ENCODE data around the gene DSEL.

Gene DSEL

GRCh38 chr18:67516539-67517443, at the start of gene DSEL:
TSS of gene DSEL (minus strand) at chr18:67516720. CDS start at chr18:67514608, 2,112 bp downstream.
- H3K4me1 ChIP-seq (ENCODE audit: control insufficient read depth, insufficient read depth, low read length), result peaks cover 15% of the 10 kb centered on the region
- peak within 1 kb of the TSS; percentile 66 for H3K9ac ChIP-seq (ENCODE audit: low read depth, low read length)
- H3K4me3 ChIP-seq (ENCODE audit: low read depth, low read length), result peak within 1 kb of the TSS; percentile 91
- H3K27me3 ChIP-seq (ENCODE audit: control insufficient read depth, insufficient read depth, low read length), result peaks cover 5% of the 10 kb centered on the region; the same call in 1 of the 2 replicates
- peak within 1 kb of the TSS; percentile 56 for H3K27ac ChIP-seq (ENCODE audit: low read depth, low read length)
- H3K36me3 ChIP-seq (ENCODE audit: control insufficient read depth, insufficient read depth, low read length), result peaks cover 12% of the 10 kb centered on the region
- H3K9me3 ChIP-seq (ENCODE audit: control insufficient read depth, insufficient read depth, low read length), result no peaks in the 10 kb centered on the region

- Histone ChIP-seq H3K4me3 (ENCODE audit: low read depth, low read length) (no peak overlapping the region), H3K27me3 (ENCODE audit: control insufficient read depth, insufficient read depth, low read length) (no peaks in the 10 kb centered on the region), H3K9me3 (ENCODE audit: control insufficient read depth, insufficient read depth, low read length) (no peaks in the 10 kb centered on the region), H3K27ac (ENCODE audit: low read depth, low read length) (no peak overlapping the region), H3K36me3 (ENCODE audit: control insufficient read depth, insufficient read depth, low read length) (no peaks in the 10 kb centered on the region), H3K9ac (ENCODE audit: low read depth, low read length) (no peak overlapping the region), H3K4me1 (ENCODE audit: control insufficient read depth, insufficient read depth, low read length) (no peaks in the 10 kb centered on the region)
These were observed 36.9 kb upstream of the DSEL start for GRCh38 chr18:67553437-67553836.

- Histone ChIP-seq H3K36me3 (ENCODE audit: control insufficient read depth, insufficient read depth, low read length) (no peaks in the 10 kb centered on the region), H3K9me3 (ENCODE audit: control insufficient read depth, insufficient read depth, low read length) (no peaks in the 10 kb centered on the region)
These were observed 34.5 kb upstream of the DSEL start for GRCh38 chr18:67550872-67551520.

GRCh38 chr18:67549946-67550345, 33.4 kb upstream of the DSEL start:
- Histone ChIP-seq H3K9ac (ENCODE audit: low read depth, low read length) (no peak overlapping the region), H3K36me3 (ENCODE audit: control insufficient read depth, insufficient read depth, low read length) (no peaks in the 10 kb centered on the region), H3K27me3 (ENCODE audit: control insufficient read depth, insufficient read depth, low read length) (no peaks in the 10 kb centered on the region), H3K9me3 (ENCODE audit: control insufficient read depth, insufficient read depth, low read length) (no peaks in the 10 kb centered on the region), H3K4me3 (ENCODE audit: low read depth, low read length) (no peak overlapping the region), H3K4me1 (ENCODE audit: control insufficient read depth, insufficient read depth, low read length) (no peaks in the 10 kb centered on the region), H3K27ac (ENCODE audit: low read depth, low read length) (no peak overlapping the region)

More at GRCh38 chr18:67550872-67551520, 34.5 kb upstream of the DSEL start:
- no peak overlapping the region for H3K4me3 ChIP-seq (ENCODE audit: low read depth, low read length)
- no peaks in the 10 kb centered on the region for H3K4me1 ChIP-seq (ENCODE audit: control insufficient read depth, insufficient read depth, low read length)
- H3K9ac ChIP-seq (ENCODE audit: low read depth, low read length), result no peak overlapping the region
- H3K27ac ChIP-seq (ENCODE audit: low read depth, low read length), result no peak overlapping the region
- H3K27me3 ChIP-seq (ENCODE audit: control insufficient read depth, insufficient read depth, low read length), result no peaks in the 10 kb centered on the region

- no peaks in the 10 kb centered on the region for H3K9me3 ChIP-seq (ENCODE audit: control insufficient read depth, insufficient read depth, low read length)
- H3K4me3 ChIP-seq (ENCODE audit: low read depth, low read length), result no peak overlapping the region
- H3K9ac ChIP-seq (ENCODE audit: low read depth, low read length), result no peak overlapping the region
- H3K36me3 ChIP-seq (ENCODE audit: control insufficient read depth, insufficient read depth, low read length), result no peaks in the 10 kb centered on the region
- no peaks in the 10 kb centered on the region for H3K27me3 ChIP-seq (ENCODE audit: control insufficient read depth, insufficient read depth, low read length)
- no peaks in the 10 kb centered on the region for H3K4me1 ChIP-seq (ENCODE audit: control insufficient read depth, insufficient read depth, low read length)
- no peak overlapping the region for H3K27ac ChIP-seq (ENCODE audit: low read depth, low read length)
These were observed 29.2 kb upstream of the DSEL start for GRCh38 chr18:67545681-67546080.

- Histone ChIP-seq H3K4me3 (ENCODE audit: low read depth, low read length) (no peak overlapping the region), H3K36me3 (ENCODE audit: control insufficient read depth, insufficient read depth, low read length) (no peaks in the 10 kb centered on the region), H3K27ac (ENCODE audit: low read depth, low read length) (no peak overlapping the region), H3K9ac (ENCODE audit: low read depth, low read length) (no peak overlapping the region), H3K9me3 (ENCODE audit: control insufficient read depth, insufficient read depth, low read length) (no peaks in the 10 kb centered on the region), H3K4me1 (ENCODE audit: control insufficient read depth, insufficient read depth, low read length) (0 out of 2 replicates have a peak, but pooled peaks cover 2% of the 10 kb centered on the region), H3K27me3 (ENCODE audit: control insufficient read depth, insufficient read depth, low read length) (no peaks in the 10 kb centered on the region)
These were observed 24.0 kb upstream of the DSEL start for GRCh38 chr18:67540559-67540958.

- no peak overlapping the region for H3K27ac ChIP-seq (ENCODE audit: low read depth, low read length)
- H3K36me3 ChIP-seq (ENCODE audit: control insufficient read depth, insufficient read depth, low read length), result no peaks in the 10 kb centered on the region
- H3K4me1 ChIP-seq (ENCODE audit: control insufficient read depth, insufficient read depth, low read length), result no peaks in the 10 kb centered on the region
- no peak overlapping the region for H3K4me3 ChIP-seq (ENCODE audit: low read depth, low read length)
- no peaks in the 10 kb centered on the region for H3K9me3 ChIP-seq (ENCODE audit: control insufficient read depth, insufficient read depth, low read length)
- H3K9ac ChIP-seq (ENCODE audit: low read depth, low read length), result no peak overlapping the region
- H3K27me3 ChIP-seq (ENCODE audit: control insufficient read depth, insufficient read depth, low read length), result no peaks in the 10 kb centered on the region
These were observed 15.4 kb upstream of the DSEL start for GRCh38 chr18:67531929-67532328.

GRCh38 chr18:67525328-67526099, 9.0 kb upstream of the DSEL start:
- Histone ChIP-seq H3K27me3 (ENCODE audit: control insufficient read depth, insufficient read depth, low read length) (no peaks in the 10 kb centered on the region), H3K27ac (ENCODE audit: low read depth, low read length) (peak overlapping the region; percentile 70)

GRCh38 chr18:67520351-67520921, 3.9 kb upstream of the DSEL start:
- no peaks in the 10 kb centered on the region; the same call in 1 of the 2 replicates for H3K27me3 ChIP-seq (ENCODE audit: control insufficient read depth, insufficient read depth, low read length)
- H3K9me3 ChIP-seq (ENCODE audit: control insufficient read depth, insufficient read depth, low read length), result no peaks in the 10 kb centered on the region
- no peak overlapping the region for H3K4me3 ChIP-seq (ENCODE audit: low read depth, low read length)
- H3K9ac ChIP-seq (ENCODE audit: low read depth, low read length), result no peak overlapping the region
- H3K27ac ChIP-seq (ENCODE audit: low read depth, low read length), result no peak overlapping the region
- no peaks in the 10 kb centered on the region for H3K36me3 ChIP-seq (ENCODE audit: control insufficient read depth, insufficient read depth, low read length)
- peaks cover 22% of the 10 kb centered on the region for H3K4me1 ChIP-seq (ENCODE audit: control insufficient read depth, insufficient read depth, low read length)

More at GRCh38 chr18:67525328-67526099, 9.0 kb upstream of the DSEL start:
- Histone ChIP-seq H3K9me3 (ENCODE audit: control insufficient read depth, insufficient read depth, low read length) (no peaks in the 10 kb centered on the region), H3K9ac (ENCODE audit: low read depth, low read length) (no peak overlapping the region), H3K4me3 (ENCODE audit: low read depth, low read length) (no peak overlapping the region), H3K36me3 (ENCODE audit: control insufficient read depth, insufficient read depth, low read length) (no peaks in the 10 kb centered on the region), H3K4me1 (ENCODE audit: control insufficient read depth, insufficient read depth, low read length) (peaks cover 17% of the 10 kb centered on the region)

- Histone ChIP-seq H3K27me3 (ENCODE audit: control insufficient read depth, insufficient read depth, low read length) (peaks cover 5% of the 10 kb centered on the region; the same call in 1 of the 2 replicates), H3K4me3 (ENCODE audit: low read depth, low read length) (no peak overlapping the region), H3K9ac (ENCODE audit: low read depth, low read length) (no peak overlapping the region), H3K36me3 (ENCODE audit: control insufficient read depth, insufficient read depth, low read length) (peaks cover 2% of the 10 kb centered on the region), H3K27ac (ENCODE audit: low read depth, low read length) (no peak overlapping the region), H3K4me1 (ENCODE audit: control insufficient read depth, insufficient read depth, low read length) (peaks cover 17% of the 10 kb centered on the region), H3K9me3 (ENCODE audit: control insufficient read depth, insufficient read depth, low read length) (no peaks in the 10 kb centered on the region)
These were observed 3.1 kb upstream of the DSEL start for GRCh38 chr18:67519592-67519991.
